Measurements from ENCODE around the gene CDKN2B-AS1. TPM values are rescaled to one million over a fixed set of nuclear protein-coding genes. Genes with fewer than 3 reads are reported as not detected.

The CDKN2B-AS1 gene
- total RNA-seq, 1 donor from 2014 or later: 1.4 TPM

DNA sequence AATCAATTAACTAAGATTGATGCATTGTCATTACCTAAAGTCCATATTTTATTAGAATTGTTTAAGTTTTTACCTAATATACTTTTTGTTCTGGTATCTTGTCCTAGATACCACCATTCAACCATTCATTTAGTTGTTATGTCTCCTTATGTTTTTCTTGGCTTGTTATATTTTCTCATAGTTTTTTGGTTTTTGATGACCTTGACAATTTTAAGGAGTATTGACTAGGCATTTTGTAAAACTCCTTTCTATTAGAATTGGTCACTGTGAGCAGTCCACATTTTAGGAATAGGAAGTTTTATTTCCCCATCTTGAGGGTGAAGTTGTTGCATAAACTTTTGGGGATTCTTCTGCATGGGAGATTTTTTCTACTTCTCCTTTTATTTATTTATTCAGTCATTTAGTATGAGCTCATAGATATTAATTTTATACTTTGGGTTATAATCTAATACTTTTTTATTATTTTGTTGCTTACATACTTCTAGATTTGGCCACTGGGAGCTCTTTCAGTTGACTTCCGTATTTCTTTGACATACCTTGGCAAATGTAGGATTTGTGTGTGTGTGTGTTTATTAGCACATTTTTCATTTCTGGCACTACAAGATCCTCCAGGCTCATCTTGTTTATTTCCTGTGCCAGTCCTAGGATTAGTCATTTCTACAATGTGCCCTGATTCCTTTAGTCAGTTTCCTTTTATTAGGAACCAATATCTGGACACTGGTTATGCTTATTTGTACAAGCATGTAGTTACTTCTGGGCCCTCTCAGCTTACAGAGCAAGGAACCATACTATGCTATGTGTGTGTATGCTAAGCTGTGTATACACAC lies 149.4 kb downstream of the CDKN2B-AS1 start:
- TF ChIP-seq, protein P1, sequence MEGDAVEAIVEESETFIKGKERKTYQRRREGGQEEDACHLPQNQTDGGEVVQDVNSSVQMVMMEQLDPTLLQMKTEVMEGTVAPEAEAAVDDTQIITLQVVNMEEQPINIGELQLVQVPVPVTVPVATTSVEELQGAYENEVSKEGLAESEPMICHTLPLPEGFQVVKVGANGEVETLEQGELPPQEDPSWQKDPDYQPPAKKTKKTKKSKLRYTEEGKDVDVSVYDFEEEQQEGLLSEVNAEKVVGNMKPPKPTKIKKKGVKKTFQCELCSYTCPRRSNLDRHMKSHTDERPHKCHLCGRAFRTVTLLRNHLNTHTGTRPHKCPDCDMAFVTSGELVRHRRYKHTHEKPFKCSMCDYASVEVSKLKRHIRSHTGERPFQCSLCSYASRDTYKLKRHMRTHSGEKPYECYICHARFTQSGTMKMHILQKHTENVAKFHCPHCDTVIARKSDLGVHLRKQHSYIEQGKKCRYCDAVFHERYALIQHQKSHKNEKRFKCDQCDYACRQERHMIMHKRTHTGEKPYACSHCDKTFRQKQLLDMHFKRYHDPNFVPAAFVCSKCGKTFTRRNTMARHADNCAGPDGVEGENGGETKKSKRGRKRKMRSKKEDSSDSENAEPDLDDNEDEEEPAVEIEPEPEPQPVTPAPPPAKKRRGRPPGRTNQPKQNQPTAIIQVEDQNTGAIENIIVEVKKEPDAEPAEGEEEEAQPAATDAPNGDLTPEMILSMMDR (IDR thresholded peaks at IDR 0.05): no peak
- ATAC-seq (ENCODE audit: low read depth): no peak
- Mint-ChIP-seq H3K4me3 (no peak overlapping the region), H3K27me3 (peaks cover 12% of the 10 kb centered on the region), H3K27ac (no peak overlapping the region), H3K9me3 (no peaks in the 10 kb centered on the region), H3K4me1 (no peaks in the 10 kb centered on the region), H3K36me3 (ENCODE audit: low read depth) (no peaks in the 10 kb centered on the region)
- intact Hi-C loops (cut with micrococcal nuclease): no loop called here
- no peak for DNase-seq
- ChIA-PET CTCF (no interaction called here), POLR2A (no interaction called here)

DNA sequence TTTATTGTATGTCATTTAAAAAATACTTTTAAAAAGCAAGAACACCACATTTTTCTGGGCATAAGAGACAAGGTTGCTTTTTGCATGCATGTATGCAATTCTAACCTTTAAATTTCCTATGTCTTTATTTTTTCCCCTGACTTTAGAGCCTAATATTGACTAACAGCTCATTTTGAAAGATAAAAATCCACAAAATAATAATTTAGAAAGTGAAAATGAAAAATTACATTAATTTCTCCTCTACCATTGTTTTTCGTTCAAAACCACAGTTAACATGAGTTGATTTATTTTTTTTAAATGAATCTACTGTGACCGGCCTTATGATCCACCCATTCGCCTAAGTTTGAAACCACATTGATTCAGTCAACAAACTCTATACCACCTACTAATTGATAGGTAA lies 152.0 kb downstream of the CDKN2B-AS1 start:
- POLR2A ChIA-PET: no interaction called here
- H3K4me1 Mint-ChIP-seq: no peaks in the 10 kb centered on the region
- no peaks in the 10 kb centered on the region for H3K36me3 Mint-ChIP-seq (ENCODE audit: low read depth)
- no peak overlapping the region for H3K27ac Mint-ChIP-seq
- H3K4me3 Mint-ChIP-seq: no peak overlapping the region
- intact Hi-C loops (cut with micrococcal nuclease): no loop called here
- no peaks in the 10 kb centered on the region for H3K9me3 Mint-ChIP-seq
- no peak for ATAC-seq (ENCODE audit: low read depth)
- H3K27me3 Mint-ChIP-seq: peaks cover 12% of the 10 kb centered on the region
- TF ChIP-seq, protein P1 (IDR thresholded peaks at IDR 0.05): no peak
- CTCF ChIA-PET: no interaction called here
- no peak for DNase-seq

DNA sequence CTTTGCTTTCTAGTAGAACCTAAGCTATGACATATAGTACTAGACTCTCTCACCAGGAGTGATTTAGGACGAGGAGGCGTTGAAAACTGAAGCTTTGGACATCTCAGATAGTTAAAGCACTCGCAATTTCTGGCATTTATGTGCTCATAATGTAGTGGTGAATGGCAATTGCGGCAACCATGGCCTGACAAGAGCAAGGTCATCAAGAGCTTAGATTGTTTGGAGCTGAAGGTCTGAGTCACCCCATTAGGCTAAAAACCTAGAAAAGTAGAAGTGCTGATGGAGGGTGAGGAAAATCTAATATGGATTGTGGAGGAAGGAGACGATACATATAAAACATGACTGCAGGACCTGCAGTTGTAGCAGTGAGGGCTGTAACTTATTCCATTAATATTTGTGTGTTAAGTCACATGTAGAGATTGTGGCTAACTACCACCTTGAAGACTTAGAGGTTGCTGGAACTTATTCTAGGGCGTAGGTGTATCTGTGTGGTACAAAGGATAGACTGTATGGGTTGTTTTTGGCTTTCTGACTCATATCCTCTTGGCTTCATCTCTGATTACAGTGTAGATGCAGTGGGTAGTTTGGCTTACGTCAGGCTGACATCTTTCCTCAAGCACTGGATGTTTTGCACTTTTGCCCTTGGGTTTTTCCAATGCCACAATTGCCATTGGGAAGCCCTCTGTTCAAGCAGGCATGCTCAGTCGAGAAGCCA lies 153.4 kb downstream of the CDKN2B-AS1 start:
- TF ChIP-seq, protein P1 (IDR thresholded peaks at IDR 0.05): no peak
- no peak overlapping the region for H3K27ac Mint-ChIP-seq
- H3K36me3 Mint-ChIP-seq (ENCODE audit: low read depth): no peaks in the 10 kb centered on the region
- H3K4me1 Mint-ChIP-seq: no peaks in the 10 kb centered on the region
- peaks cover 12% of the 10 kb centered on the region for H3K27me3 Mint-ChIP-seq
- no peak overlapping the region for H3K4me3 Mint-ChIP-seq
- no peak for ATAC-seq (ENCODE audit: low read depth)
- intact Hi-C loops (cut with micrococcal nuclease): no loop called here
- DNase-seq: no peak
- H3K9me3 Mint-ChIP-seq: no peaks in the 10 kb centered on the region
- CTCF ChIA-PET: interaction anchor here (1.3 kb wide), 1 partner anchor 29 kb away, joined by 3 read pairs; no protein-coding TSS in a partner anchor
- POLR2A ChIA-PET: no interaction called here

DNA sequence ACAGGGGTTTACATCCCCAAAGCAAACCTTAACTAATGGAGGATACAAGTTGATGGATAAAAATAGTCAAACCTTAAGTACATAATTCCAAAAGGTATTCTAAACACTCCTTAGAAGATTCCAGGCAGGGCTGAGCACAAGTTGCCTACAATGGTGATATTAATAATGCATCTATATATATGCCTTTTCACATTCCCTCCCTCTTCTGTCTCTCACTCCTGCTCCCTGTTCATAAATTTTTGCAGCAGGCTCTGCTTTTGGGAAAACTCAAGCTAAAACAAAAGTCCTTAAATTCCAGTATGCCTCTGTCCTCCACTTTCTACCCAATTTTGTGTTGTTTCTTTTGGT lies 153.9 kb downstream of the CDKN2B-AS1 start:
- H3K27ac Mint-ChIP-seq: no peak overlapping the region
- no peak overlapping the region for H3K4me3 Mint-ChIP-seq
- no peaks in the 10 kb centered on the region for H3K36me3 Mint-ChIP-seq (ENCODE audit: low read depth)
- ChIA-PET CTCF (no interaction called here), POLR2A (no interaction called here)
- DNase-seq (no peak), ATAC-seq (ENCODE audit: low read depth) (no peak)
- H3K9me3 Mint-ChIP-seq: no peaks in the 10 kb centered on the region
- intact Hi-C loops (cut with micrococcal nuclease): no loop called here
- peaks cover 12% of the 10 kb centered on the region for H3K27me3 Mint-ChIP-seq
- TF ChIP-seq, protein P1 (IDR thresholded peaks at IDR 0.05): no peak
- H3K4me1 Mint-ChIP-seq: no peaks in the 10 kb centered on the region

DNA sequence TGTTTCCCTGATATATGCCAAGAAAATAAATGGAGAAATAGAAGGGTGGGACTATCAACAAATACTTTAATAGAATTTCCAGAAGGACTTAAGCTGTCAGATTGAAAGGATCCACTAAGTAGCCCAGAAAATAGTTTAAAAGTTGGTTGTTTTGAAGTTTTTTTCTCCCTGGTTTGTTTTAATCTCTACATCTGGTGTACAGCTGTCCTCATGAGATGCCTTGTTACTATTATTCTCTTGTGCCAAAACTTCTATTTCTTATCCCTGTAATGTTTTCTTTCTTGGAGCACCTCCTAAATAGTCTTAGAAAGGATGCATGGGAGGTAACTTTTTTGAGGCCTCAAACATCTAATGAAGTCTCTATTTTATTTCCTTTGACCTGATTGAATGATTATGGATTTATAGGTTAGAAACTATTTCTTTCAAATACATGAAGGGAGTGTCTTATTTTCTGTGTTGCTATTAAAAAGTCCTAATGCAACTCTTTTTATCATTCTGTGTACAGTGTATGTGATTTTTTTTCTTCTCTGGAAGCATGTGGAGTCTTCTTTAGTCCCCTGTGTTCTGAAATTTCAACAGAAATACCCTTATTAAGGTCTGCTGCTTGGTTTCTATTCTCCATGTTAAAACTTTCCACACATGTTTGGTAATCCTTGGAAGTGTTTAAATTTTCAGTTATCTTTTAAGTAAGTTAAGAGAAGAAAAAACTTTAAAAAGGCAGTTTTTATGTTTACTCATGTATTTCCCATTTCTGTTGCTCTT lies 154.5 kb downstream of the CDKN2B-AS1 start:
- ATAC-seq (ENCODE audit: low read depth) (no peak), DNase-seq (no peak)
- ChIA-PET CTCF (no interaction called here), POLR2A (no interaction called here)
- intact Hi-C loops (cut with micrococcal nuclease): no loop called here
- Mint-ChIP-seq H3K27me3 (peaks cover 12% of the 10 kb centered on the region), H3K27ac (no peak overlapping the region), H3K4me3 (no peak overlapping the region), H3K36me3 (ENCODE audit: low read depth) (no peaks in the 10 kb centered on the region), H3K9me3 (no peaks in the 10 kb centered on the region), H3K4me1 (no peaks in the 10 kb centered on the region)
- TF ChIP-seq, protein P1 (IDR thresholded peaks at IDR 0.05): no peak

All from activated B cell treated with CpG ODN at 0.5 μM for 24 hours (primary cell).